ENCODE results near the gene CDC42EP4.

GRCh38 chr17:73240561-73240960 lies 71.2 kb downstream of the CDC42EP4 start:
- TF ChIP-seq CTCF (IDR thresholded peaks at IDR 0.05; ENCODE audit: low read depth, low read length, missing input control): no peak
- no peak for TF ChIP-seq SP1 (IDR thresholded peaks at IDR 0.05)
- TF ChIP-seq, protein P1, sequence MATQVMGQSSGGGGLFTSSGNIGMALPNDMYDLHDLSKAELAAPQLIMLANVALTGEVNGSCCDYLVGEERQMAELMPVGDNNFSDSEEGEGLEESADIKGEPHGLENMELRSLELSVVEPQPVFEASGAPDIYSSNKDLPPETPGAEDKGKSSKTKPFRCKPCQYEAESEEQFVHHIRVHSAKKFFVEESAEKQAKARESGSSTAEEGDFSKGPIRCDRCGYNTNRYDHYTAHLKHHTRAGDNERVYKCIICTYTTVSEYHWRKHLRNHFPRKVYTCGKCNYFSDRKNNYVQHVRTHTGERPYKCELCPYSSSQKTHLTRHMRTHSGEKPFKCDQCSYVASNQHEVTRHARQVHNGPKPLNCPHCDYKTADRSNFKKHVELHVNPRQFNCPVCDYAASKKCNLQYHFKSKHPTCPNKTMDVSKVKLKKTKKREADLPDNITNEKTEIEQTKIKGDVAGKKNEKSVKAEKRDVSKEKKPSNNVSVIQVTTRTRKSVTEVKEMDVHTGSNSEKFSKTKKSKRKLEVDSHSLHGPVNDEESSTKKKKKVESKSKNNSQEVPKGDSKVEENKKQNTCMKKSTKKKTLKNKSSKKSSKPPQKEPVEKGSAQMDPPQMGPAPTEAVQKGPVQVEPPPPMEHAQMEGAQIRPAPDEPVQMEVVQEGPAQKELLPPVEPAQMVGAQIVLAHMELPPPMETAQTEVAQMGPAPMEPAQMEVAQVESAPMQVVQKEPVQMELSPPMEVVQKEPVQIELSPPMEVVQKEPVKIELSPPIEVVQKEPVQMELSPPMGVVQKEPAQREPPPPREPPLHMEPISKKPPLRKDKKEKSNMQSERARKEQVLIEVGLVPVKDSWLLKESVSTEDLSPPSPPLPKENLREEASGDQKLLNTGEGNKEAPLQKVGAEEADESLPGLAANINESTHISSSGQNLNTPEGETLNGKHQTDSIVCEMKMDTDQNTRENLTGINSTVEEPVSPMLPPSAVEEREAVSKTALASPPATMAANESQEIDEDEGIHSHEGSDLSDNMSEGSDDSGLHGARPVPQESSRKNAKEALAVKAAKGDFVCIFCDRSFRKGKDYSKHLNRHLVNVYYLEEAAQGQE (IDR thresholded peaks at IDR 0.05): no peak
- TF ChIP-seq, protein P2, sequence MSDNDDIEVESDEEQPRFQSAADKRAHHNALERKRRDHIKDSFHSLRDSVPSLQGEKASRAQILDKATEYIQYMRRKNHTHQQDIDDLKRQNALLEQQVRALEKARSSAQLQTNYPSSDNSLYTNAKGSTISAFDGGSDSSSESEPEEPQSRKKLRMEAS (IDR thresholded peaks at IDR 0.05): no peak
- no peak for TF ChIP-seq RAD21 (IDR thresholded peaks at IDR 0.05)
- TF ChIP-seq HNF4A (conservative IDR thresholded peaks at IDR 0.05): no peak
- no peak for TF ChIP-seq YY1 (IDR thresholded peaks at IDR 0.05)
- TF ChIP-seq JUND (IDR thresholded peaks at IDR 0.05): no peak
- TF ChIP-seq ATF3 (IDR thresholded peaks at IDR 0.05): no peak
- TF ChIP-seq FOXA1 (IDR thresholded peaks at IDR 0.05): no peak
